ENCODE measurements around the gene CEP44.

Gene CEP44

DNA sequence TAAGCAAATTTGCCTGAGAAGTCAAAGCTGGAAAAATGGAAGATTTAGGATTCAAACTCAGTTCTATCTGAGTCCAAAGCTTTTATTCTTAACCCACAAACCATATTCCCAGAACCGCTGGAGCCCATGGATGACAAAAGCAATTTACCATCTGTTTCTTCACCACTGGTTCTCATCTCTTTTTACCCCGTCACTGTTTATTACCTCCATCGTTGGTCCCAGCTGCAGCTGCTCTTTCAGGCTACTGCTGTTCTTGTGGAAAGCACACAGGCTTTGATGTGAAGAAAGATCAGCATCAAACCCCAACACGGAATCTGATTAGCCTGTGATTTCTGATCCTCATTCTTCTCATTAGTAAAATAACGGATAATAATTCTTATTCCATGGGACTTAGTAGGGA, 9.8 kb upstream of the CEP44 start:
- no peaks in the 10 kb centered on the region for H3K9me3 ChIP-seq (ENCODE audit: insufficient read depth, low read length, severe bottlenecking)
- H3K4me3 ChIP-seq (ENCODE audit: low read depth in 1 of 2, low read length in 2 of 2) = no peak overlapping the region
- no peak overlapping the region for H3K9ac ChIP-seq (ENCODE audit: low read depth, low read length)
- no peak overlapping the region for H2AFZ ChIP-seq (ENCODE audit: low read depth, low read length)
- no peak for DNase-seq
- no peaks in the 10 kb centered on the region for H3K36me3 ChIP-seq (ENCODE audit: insufficient read depth, low read length)
- peaks cover 69% of the 10 kb centered on the region for H3K79me2 ChIP-seq (ENCODE audit: insufficient read depth, low read length)
- no peak overlapping the region for H3K27ac ChIP-seq (ENCODE audit: low read length)
- H3K27me3 ChIP-seq (ENCODE audit: insufficient read depth, low read length, poor library complexity) = no peaks in the 10 kb centered on the region
- no peak overlapping the region for H3K4me2 ChIP-seq (ENCODE audit: insufficient read depth, low read length)
- H3K4me1 ChIP-seq (ENCODE audit: insufficient read depth, low read length) = no peaks in the 10 kb centered on the region; the same call in 1 of the 2 replicates
- peaks cover 8% of the 10 kb centered on the region; the same call in 1 of the 2 replicates for H4K20me1 ChIP-seq (ENCODE audit: insufficient read depth, low read length)
- ATAC-seq (ENCODE audit: insufficient read depth, low read depth) = no peak
- TF ChIP-seq, protein P1, sequence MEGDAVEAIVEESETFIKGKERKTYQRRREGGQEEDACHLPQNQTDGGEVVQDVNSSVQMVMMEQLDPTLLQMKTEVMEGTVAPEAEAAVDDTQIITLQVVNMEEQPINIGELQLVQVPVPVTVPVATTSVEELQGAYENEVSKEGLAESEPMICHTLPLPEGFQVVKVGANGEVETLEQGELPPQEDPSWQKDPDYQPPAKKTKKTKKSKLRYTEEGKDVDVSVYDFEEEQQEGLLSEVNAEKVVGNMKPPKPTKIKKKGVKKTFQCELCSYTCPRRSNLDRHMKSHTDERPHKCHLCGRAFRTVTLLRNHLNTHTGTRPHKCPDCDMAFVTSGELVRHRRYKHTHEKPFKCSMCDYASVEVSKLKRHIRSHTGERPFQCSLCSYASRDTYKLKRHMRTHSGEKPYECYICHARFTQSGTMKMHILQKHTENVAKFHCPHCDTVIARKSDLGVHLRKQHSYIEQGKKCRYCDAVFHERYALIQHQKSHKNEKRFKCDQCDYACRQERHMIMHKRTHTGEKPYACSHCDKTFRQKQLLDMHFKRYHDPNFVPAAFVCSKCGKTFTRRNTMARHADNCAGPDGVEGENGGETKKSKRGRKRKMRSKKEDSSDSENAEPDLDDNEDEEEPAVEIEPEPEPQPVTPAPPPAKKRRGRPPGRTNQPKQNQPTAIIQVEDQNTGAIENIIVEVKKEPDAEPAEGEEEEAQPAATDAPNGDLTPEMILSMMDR (IDR thresholded peaks at IDR 0.05; ENCODE audit: borderline replicate concordance, extremely low read depth, low read length, poor library complexity, severe bottlenecking) = no peak
- no peak for TF ChIP-seq EZH2 (IDR thresholded peaks at IDR 0.05; ENCODE audit: borderline replicate concordance, low read depth, low read length, severe bottlenecking)

DNA sequence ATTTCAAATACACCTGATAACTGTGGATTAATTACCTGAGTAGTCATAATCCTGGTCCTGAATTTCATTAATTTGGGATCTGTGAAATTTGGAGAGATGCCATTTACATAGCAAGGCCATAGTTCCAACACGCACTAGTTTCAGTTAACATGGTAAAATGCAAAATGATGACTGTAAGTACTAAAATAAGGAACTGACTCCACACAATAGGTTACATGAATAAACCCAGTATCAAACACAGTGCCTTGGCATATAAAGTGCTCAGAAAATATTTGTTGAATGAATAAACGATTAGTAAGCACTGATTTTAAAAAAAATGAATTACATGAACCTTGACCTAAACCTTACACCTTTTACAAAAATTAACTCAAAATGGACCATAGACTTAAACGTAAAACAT, 9.3 kb upstream of the CEP44 start:
- Histone ChIP-seq H3K9ac (ENCODE audit: low read depth, low read length) (no peak overlapping the region), H3K4me3 (ENCODE audit: low read depth in 1 of 2, low read length in 2 of 2) (no peak overlapping the region), H2AFZ (ENCODE audit: low read depth, low read length) (no peak overlapping the region), H4K20me1 (ENCODE audit: insufficient read depth, low read length) (peaks cover 8% of the 10 kb centered on the region; the same call in 1 of the 2 replicates), H3K9me3 (ENCODE audit: insufficient read depth, low read length, severe bottlenecking) (no peaks in the 10 kb centered on the region), H3K4me2 (ENCODE audit: insufficient read depth, low read length) (no peak overlapping the region), H3K79me2 (ENCODE audit: insufficient read depth, low read length) (peaks cover 74% of the 10 kb centered on the region), H3K27ac (ENCODE audit: low read length) (no peak overlapping the region), H3K4me1 (ENCODE audit: insufficient read depth, low read length) (peaks cover 3% of the 10 kb centered on the region; the same call in 1 of the 2 replicates), H3K36me3 (ENCODE audit: insufficient read depth, low read length) (no peaks in the 10 kb centered on the region), H3K27me3 (ENCODE audit: insufficient read depth, low read length, poor library complexity) (no peaks in the 10 kb centered on the region)
- no peak for ATAC-seq (ENCODE audit: insufficient read depth, low read depth)
- no peak for DNase-seq
- no peak for TF ChIP-seq EZH2 (IDR thresholded peaks at IDR 0.05; ENCODE audit: borderline replicate concordance, low read depth, low read length, severe bottlenecking)
- TF ChIP-seq, protein P1 (IDR thresholded peaks at IDR 0.05; ENCODE audit: borderline replicate concordance, extremely low read depth, low read length, poor library complexity, severe bottlenecking) = no peak

DNA sequence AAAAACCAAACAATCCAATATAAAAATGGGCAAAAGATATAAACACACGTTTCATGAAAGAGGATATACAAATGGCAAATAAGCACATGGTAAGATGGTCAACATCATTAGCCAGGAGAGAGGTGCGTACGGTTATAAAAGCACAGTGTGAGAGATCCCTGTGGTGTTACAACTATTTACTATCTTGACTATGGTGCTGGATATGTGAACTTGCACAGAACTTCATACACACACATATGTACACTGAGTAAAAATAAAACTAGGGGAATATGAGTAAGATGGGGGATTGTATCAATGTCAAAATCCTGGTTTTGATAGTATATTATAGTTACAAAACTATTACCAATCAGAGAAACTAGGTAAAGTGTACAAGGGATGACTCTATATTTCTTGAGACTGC, 8.6 kb upstream of the CEP44 start:
- H3K4me2 ChIP-seq (ENCODE audit: insufficient read depth, low read length) = no peak overlapping the region
- H3K79me2 ChIP-seq (ENCODE audit: insufficient read depth, low read length) = peaks cover 80% of the 10 kb centered on the region
- H3K4me1 ChIP-seq (ENCODE audit: insufficient read depth, low read length) = peaks cover 4% of the 10 kb centered on the region; the same call in 1 of the 2 replicates
- no peak overlapping the region for H3K9ac ChIP-seq (ENCODE audit: low read depth, low read length)
- H4K20me1 ChIP-seq (ENCODE audit: insufficient read depth, low read length) = peaks cover 8% of the 10 kb centered on the region; the same call in 1 of the 2 replicates
- H3K4me3 ChIP-seq (ENCODE audit: low read depth in 1 of 2, low read length in 2 of 2) = no peak overlapping the region
- H3K27me3 ChIP-seq (ENCODE audit: insufficient read depth, low read length, poor library complexity) = no peaks in the 10 kb centered on the region
- H2AFZ ChIP-seq (ENCODE audit: low read depth, low read length) = no peak overlapping the region
- H3K36me3 ChIP-seq (ENCODE audit: insufficient read depth, low read length) = peaks cover 1% of the 10 kb centered on the region; the same call in 1 of the 2 replicates
- no peak overlapping the region for H3K27ac ChIP-seq (ENCODE audit: low read length)
- TF ChIP-seq, protein P1 (IDR thresholded peaks at IDR 0.05; ENCODE audit: borderline replicate concordance, extremely low read depth, low read length, poor library complexity, severe bottlenecking) = no peak
- no peak for TF ChIP-seq EZH2 (IDR thresholded peaks at IDR 0.05; ENCODE audit: borderline replicate concordance, low read depth, low read length, severe bottlenecking)
- ATAC-seq (ENCODE audit: insufficient read depth, low read depth) (no peak), DNase-seq (no peak)
- no peaks in the 10 kb centered on the region for H3K9me3 ChIP-seq (ENCODE audit: insufficient read depth, low read length, severe bottlenecking)

All from DND-41 (cell line).